Fibroblast of lung (primary cell): Measurements from ENCODE around the gene SLC35A2. TPM values are rescaled to one million over a fixed set of nuclear protein-coding genes. Genes with fewer than 3 reads are reported as not detected.

ENCODE experiments used
- DNase-seq, 2 donors: peaks; one replicate each; pipeline versions ENCODE4 v3.0.0 to v3.0.0-alpha.2; 2010; ENCODE audit warnings: low read depth in 2 of 2
- H2AFZ ChIP-seq: 2 replicates; pipeline ENCODE4 v1.5.1; 2012; ENCODE audit warnings: low read length, control low read depth, inconsistent platforms
- H3K27ac ChIP-seq: 2 replicates; pipeline ENCODE4 v1.5.1; 2011; ENCODE audit warnings: low read length, control low read depth; ENCODE audit not compliant: insufficient read depth
- H3K27me3 ChIP-seq: 2 replicates; pipeline ENCODE4 v1.5.1; 2011; ENCODE audit warnings: mild to moderate bottlenecking, low read length; ENCODE audit not compliant: control insufficient read depth, insufficient read depth
- H3K36me3 ChIP-seq: 2 replicates; pipeline ENCODE4 v1.5.1; 2011; ENCODE audit warnings: low read length; ENCODE audit not compliant: control insufficient read depth, insufficient read depth
- H3K4me1 ChIP-seq: 2 replicates; pipeline ENCODE4 v1.5.1; 2011; ENCODE audit warnings: low read length; ENCODE audit not compliant: control insufficient read depth, insufficient read depth; ENCODE audit errors: extremely low read depth
- H3K4me2 ChIP-seq: 2 replicates; pipeline ENCODE4 v1.5.1; 2011; ENCODE audit warnings: low read length, control low read depth; ENCODE audit not compliant: insufficient read depth; ENCODE audit errors: extremely low read depth
- H3K4me3 ChIP-seq, 4 experiments: fragments of 200-600 bp in 1 of 4; sonication (generic) in 1 of 4; replicated peaks in 1 of 4; 2 replicates each; pipeline ENCODE4 v1.5.1; 2011 to 2016; ENCODE audit warnings: low read length in 4 of 4, low read depth in 3 of 4, mild to moderate bottlenecking in 3 of 4, control low read depth in 2 of 4, inconsistent platforms in 1 of 4, mixed read lengths in 1 of 4; ENCODE audit not compliant: insufficient read depth in 1 of 4; ENCODE audit errors: control extremely low read depth in 1 of 4
- H3K79me2 ChIP-seq: 2 replicates; pipeline ENCODE4 v1.5.1; 2012; ENCODE audit warnings: mild to moderate bottlenecking, low read length, inconsistent platforms; ENCODE audit not compliant: control insufficient read depth, insufficient read depth
- H3K9ac ChIP-seq: 2 replicates; pipeline ENCODE4 v1.5.1; 2011; ENCODE audit warnings: mild to moderate bottlenecking, low read length, control low read depth; ENCODE audit not compliant: insufficient read depth
- H3K9me3 ChIP-seq: 2 replicates; pipeline ENCODE4 v1.5.1; 2012; ENCODE audit warnings: low read depth, low read length; ENCODE audit not compliant: control insufficient read depth, insufficient read depth
- H4K20me1 ChIP-seq: 2 replicates; pipeline ENCODE4 v1.5.1; 2011; ENCODE audit warnings: low read length; ENCODE audit not compliant: control insufficient read depth, insufficient read depth; ENCODE audit errors: extremely low read depth
- CTCF ChIP-seq, 2 donors: IDR thresholded peaks in 1 of 2; conservative IDR thresholded peaks in 1 of 2; 1 replicate in 1 of 2; 2 replicates in 1 of 2; pipeline ENCODE4 v1.5.1; 2011 to 2012; ENCODE audit warnings: low read length in 2 of 2, control low read depth in 1 of 2, inconsistent platforms in 1 of 2, low read depth in 1 of 2, mild to moderate bottlenecking in 1 of 2
- EZH2 ChIP-seq: IDR thresholded peaks from 2 replicates; pipeline ENCODE4 v1.5.1; 2012; ENCODE audit warnings: low read length, control low read depth, mild to moderate bottlenecking; ENCODE audit errors: missing control alignments
- polyA plus RNA-seq, 2 donors: library from polyadenylated mRNA; depleted of rRNA in 1 of 2; stranded (reverse) in 1 of 2; unstranded in 1 of 2; fragments of >200 nt; gene quantifications; 2 replicates each; pipeline ENCODE4 v1.2.1, GENCODE V29; 2011 to 2012; ENCODE audit warnings: missing spikeins in 1 of 2
- total RNA-seq: library from RNA; depleted of rRNA; stranded (reverse); fragments of >200 nt; gene quantifications from 2 replicates; pipeline ENCODE4 v1.2.1, GENCODE V29; 2014

SLC35A2 gene
- total and polyA plus RNA-seq, 2 donors (not counting 1 experiment from before 2014, with no cell fraction given): 9.6 to 41.2 TPM

GRCh38 chrX:48899078-48899410 is 12.4 kb downstream of the SLC35A2 start:
- TF ChIP-seq CTCF (conservative IDR thresholded peaks at IDR 0.05 in 1 of 2, IDR thresholded peaks at IDR 0.05 in 1 of 2; ENCODE audit: low read depth in 1 of 2, low read length in 2 of 2) (no peak), EZH2 (no peak)
- peaks cover 13% of the 10 kb centered on the region for H3K79me2 ChIP-seq
- peak overlapping the region; percentile 5 for H3K4me2 ChIP-seq
- H3K9ac ChIP-seq: no peak overlapping the region
- no peaks in the 10 kb centered on the region for H3K27me3 ChIP-seq
- no peak overlapping the region for H3K4me3 ChIP-seq
- H3K9me3 ChIP-seq: no peaks in the 10 kb centered on the region
- no peak overlapping the region for H3K27ac ChIP-seq
- no peak overlapping the region for H2AFZ ChIP-seq
- no peaks in the 10 kb centered on the region for H4K20me1 ChIP-seq
- peaks cover 3% of the 10 kb centered on the region for H3K4me1 ChIP-seq
- H3K36me3 ChIP-seq: peaks cover 9% of the 10 kb centered on the region
- DNase-seq: no peak

- Histone ChIP-seq H3K36me3 (peaks cover 9% of the 10 kb centered on the region), H2AFZ (peak within 1 kb of the TSS; percentile 67), H3K4me1 (peaks cover 3% of the 10 kb centered on the region), H3K4me3 (peak within 1 kb of the TSS; percentile 62 to 89 (median 81)), H3K27ac (peak within 1 kb of the TSS; percentile 97), H3K79me2 (peaks cover 13% of the 10 kb centered on the region), H3K4me2 (peak within 1 kb of the TSS; percentile 85), H3K9ac (peak within 1 kb of the TSS; percentile 90), H4K20me1 (no peaks in the 10 kb centered on the region), H3K27me3 (no peaks in the 10 kb centered on the region), H3K9me3 (no peaks in the 10 kb centered on the region)
- TF ChIP-seq CTCF (conservative IDR thresholded peaks at IDR 0.05 in 1 of 2, IDR thresholded peaks at IDR 0.05 in 1 of 2; ENCODE audit: low read depth in 1 of 2, low read length in 2 of 2): no peak
- no peak for TF ChIP-seq EZH2
- peak; percentile 96 to 97 for DNase-seq
These were observed 13.7 kb downstream of the SLC35A2 start, which contains the start of the genes PQBP1 and TIMM17B for GRCh38 chrX:48897625-48898306. Gene PQBP1 (plus strand): TSS chrX:48897930. CDS start chrX:48898510, 580 bp downstream. Gene TIMM17B (minus strand): TSS chrX:48897768. CDS start chrX:48897749, 19 bp downstream.

- H3K79me2 ChIP-seq: peaks cover 13% of the 10 kb centered on the region
- H3K9me3 ChIP-seq: no peaks in the 10 kb centered on the region
- peak overlapping the region; percentile 90 for H3K9ac ChIP-seq
- peaks cover 7% of the 10 kb centered on the region for H3K36me3 ChIP-seq
- peak overlapping the region; percentile 62 to 89 (median 81) for H3K4me3 ChIP-seq
- H3K27me3 ChIP-seq: no peaks in the 10 kb centered on the region
- peak overlapping the region; percentile 97 for H3K27ac ChIP-seq
- peak overlapping the region; percentile 77 for H3K4me2 ChIP-seq
- H3K4me1 ChIP-seq: peaks cover 3% of the 10 kb centered on the region
- peak overlapping the region; percentile 23 for H2AFZ ChIP-seq
- DNase-seq: peak; percentile 62 to 72
- no peaks in the 10 kb centered on the region for H4K20me1 ChIP-seq
- TF ChIP-seq CTCF (conservative IDR thresholded peaks at IDR 0.05 in 1 of 2, IDR thresholded peaks at IDR 0.05 in 1 of 2; ENCODE audit: low read depth in 1 of 2, low read length in 2 of 2): no peak
- no peak for TF ChIP-seq EZH2
These were observed 14.3 kb downstream of the SLC35A2 start for GRCh38 chrX:48897157-48897624.
